ENCODE measurements around the gene PEX26. TPM values are rescaled to one million over a fixed set of nuclear protein-coding genes. Genes with fewer than 3 reads are reported as not detected.
"Not testable (repeated sequence)": the region's sequence is repeated elsewhere in the genome, so short reads cannot be mapped to it uniquely, and the experiment has no call there.

The PEX26 gene
- total RNA-seq, 4 donors from 2014 or later: 23.1 to 31.0 (median 24.8) TPM

DNA sequence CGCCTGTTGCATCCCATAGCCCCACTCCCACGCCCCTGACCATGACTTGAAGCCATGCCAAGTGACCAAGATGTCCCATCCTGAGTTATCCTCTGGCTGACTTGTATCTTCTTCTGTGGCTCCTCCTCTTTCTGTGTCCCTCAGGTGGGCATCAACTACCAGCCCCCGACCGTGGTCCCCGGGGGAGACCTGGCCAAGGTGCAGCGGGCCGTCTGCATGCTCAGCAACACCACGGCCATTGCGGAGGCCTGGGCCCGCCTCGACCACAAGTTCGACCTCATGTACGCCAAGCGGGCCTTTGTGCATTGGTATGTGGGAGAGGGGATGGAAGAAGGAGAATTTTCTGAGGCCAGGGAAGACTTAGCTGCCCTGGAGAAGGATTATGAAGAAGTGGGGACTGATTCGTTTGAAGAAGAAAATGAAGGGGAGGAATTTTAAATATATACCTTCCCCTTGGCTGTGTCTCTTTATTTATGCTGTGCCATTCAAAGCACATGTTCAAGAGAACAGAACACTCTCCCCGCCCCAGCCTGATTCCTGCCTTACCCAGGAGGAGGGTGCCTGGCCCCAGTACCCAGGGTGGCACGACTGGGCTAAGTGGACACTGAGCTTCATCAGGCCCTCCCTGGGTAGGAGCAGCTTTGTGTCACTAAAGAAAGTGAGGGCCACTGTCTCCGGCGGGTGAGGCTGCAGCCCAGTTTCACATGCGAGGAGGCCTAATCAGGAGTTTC lies 53.1 kb downstream of the PEX26 start:
- 95 to 96% methylated on average over 20 of the region's 20 CpGs for WGBS, 2 donors
- no peak overlapping the region for H3K4me3 ChIP-seq (ENCODE audit: low read depth, poor library complexity, severe bottlenecking)
- TF ChIP-seq, protein P1, sequence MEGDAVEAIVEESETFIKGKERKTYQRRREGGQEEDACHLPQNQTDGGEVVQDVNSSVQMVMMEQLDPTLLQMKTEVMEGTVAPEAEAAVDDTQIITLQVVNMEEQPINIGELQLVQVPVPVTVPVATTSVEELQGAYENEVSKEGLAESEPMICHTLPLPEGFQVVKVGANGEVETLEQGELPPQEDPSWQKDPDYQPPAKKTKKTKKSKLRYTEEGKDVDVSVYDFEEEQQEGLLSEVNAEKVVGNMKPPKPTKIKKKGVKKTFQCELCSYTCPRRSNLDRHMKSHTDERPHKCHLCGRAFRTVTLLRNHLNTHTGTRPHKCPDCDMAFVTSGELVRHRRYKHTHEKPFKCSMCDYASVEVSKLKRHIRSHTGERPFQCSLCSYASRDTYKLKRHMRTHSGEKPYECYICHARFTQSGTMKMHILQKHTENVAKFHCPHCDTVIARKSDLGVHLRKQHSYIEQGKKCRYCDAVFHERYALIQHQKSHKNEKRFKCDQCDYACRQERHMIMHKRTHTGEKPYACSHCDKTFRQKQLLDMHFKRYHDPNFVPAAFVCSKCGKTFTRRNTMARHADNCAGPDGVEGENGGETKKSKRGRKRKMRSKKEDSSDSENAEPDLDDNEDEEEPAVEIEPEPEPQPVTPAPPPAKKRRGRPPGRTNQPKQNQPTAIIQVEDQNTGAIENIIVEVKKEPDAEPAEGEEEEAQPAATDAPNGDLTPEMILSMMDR (IDR thresholded peaks at IDR 0.05): no peak
- TF ChIP-seq POLR2A (IDR thresholded peaks at IDR 0.05): no peak
- peak in 1 of 2 donors; percentile 72 for DNase-seq (ENCODE audit: low spot score in 2 of 2)
- intact Hi-C loops (cut with DNase I; ENCODE audit: low total_unique reads): no loop called here

DNA sequence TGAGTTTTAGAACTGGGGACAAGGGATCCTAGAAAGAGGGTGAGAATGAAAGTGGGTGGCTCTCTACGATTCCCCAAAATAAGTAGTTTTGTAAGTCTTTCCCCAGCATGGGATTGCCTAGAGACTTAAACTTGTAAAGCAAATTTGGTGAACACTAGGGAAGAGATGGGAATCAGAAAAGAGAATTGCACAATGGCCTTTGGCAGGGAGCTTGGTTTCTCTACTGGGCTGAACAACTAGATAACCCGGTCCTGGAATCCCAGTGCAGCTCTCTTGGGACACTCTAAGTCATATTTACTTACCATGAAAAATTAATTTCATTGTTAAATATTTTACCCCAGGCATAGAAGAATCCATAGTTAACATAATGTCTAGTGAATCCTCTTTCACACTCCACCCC lies 55.7 kb downstream of the PEX26 start:
- WGBS, 2 donors: 39 to 46% methylated on average over 2 of the region's 2 CpGs
- H3K4me3 ChIP-seq (ENCODE audit: low read depth, poor library complexity, severe bottlenecking): no peak overlapping the region
- DNase-seq (ENCODE audit: low spot score in 2 of 2): peak in 1 of 2 donors; percentile 69
- no peak for TF ChIP-seq POLR2A (IDR thresholded peaks at IDR 0.05)
- TF ChIP-seq, protein P1 (IDR thresholded peaks at IDR 0.05): no peak
- intact Hi-C loops (cut with DNase I; ENCODE audit: low total_unique reads): no loop called here

DNA sequence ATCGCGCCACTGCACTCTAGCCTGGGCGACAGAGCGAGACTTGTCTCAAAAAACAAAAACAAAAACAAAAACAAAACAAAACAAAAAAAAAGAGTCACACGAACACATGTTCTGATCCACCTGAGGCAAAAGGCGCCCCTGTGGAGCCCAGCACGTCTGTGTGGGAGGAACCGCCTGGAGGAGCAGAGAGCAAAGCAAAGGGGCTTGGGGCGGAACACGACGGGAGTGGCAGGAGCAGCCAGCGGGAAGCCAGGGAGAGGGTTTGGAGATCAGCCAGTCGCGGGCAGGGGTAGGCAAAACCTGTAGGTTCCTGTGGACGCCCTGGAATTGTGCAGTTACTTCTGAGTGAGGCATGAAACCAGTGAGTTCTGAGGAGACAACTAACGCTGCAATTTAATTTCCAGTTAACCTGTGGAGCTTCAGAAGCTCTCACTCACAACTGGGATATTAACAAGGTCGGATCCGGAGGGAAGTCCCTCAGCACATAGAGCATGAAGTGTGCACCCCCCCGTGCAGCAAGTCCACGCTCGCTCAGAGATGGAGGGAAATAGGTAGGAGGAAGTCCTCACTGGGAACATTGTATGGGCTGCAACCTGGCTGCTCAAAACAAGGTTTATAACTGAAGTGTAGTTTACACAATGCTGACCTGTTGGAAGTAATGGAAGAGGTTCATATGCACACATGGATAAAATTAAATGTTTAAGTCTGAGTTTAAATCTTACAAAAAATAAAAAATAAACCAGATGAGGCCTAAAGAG lies 59.0 kb downstream of the PEX26 start:
- intact Hi-C loops (cut with DNase I; ENCODE audit: low total_unique reads): no loop called here
- DNase-seq (ENCODE audit: low spot score in 2 of 2): no peak
- TF ChIP-seq, protein P1 (IDR thresholded peaks at IDR 0.05): no peak
- no peak for TF ChIP-seq POLR2A (IDR thresholded peaks at IDR 0.05)
- no peak overlapping the region for H3K4me3 ChIP-seq (ENCODE audit: low read depth, poor library complexity, severe bottlenecking)
- WGBS, 2 donors: 65 to 67% methylated on average over 21 of the region's 21 CpGs

DNA sequence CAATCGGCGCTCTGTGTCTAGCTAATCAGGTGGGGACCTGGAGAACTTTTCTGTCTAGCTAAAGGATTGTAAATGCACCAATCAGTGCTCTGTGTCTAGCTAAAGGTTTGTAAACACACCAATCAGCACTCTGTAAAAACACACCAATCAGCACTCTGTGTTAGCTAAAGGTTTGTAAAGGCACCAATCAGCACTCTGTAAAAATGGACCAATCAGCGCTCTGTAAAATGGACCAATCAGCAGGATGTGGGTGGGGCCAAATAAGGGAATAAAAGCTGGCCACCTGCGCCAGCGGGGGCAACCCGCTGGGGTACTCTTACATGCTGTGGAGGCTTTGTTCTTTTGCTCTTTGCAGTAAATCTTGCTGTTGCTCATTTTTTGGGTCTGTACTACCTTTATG lies 63.2 kb downstream of the PEX26 start:
- DNase-seq (ENCODE audit: low spot score in 2 of 2); H3K4me3 ChIP-seq (ENCODE audit: low read depth, poor library complexity, severe bottlenecking); intact Hi-C loops (cut with DNase I; ENCODE audit: low total_unique reads): not testable (repeated sequence)
- 97 to 99% methylated on average over 6 of the region's 6 CpGs for WGBS, 2 donors

DNA sequence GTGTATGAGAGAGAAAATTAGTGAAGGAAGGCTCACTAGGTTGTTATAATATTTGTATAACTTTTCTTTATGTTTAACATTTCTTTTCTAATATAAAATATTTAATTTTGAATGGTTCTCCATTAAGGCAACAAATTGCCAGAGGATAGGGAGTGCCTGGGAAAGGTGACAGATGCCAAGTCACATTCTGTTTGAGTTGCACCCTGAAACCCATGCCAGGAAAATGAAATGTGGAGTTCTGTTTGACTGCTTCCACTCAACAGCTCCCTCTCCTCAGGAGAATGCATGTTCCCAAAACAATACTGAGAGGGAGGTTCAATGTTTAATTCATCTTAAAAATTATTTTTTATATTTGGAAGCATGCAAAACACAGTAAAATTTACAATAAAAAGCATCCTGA lies 66.3 kb downstream of the PEX26 start:
- TF ChIP-seq, protein P1 (IDR thresholded peaks at IDR 0.05): no peak
- TF ChIP-seq POLR2A (IDR thresholded peaks at IDR 0.05): no peak
- intact Hi-C loops (cut with DNase I; ENCODE audit: low total_unique reads): no loop called here
- H3K4me3 ChIP-seq (ENCODE audit: low read depth, poor library complexity, severe bottlenecking): no peak overlapping the region
- DNase-seq (ENCODE audit: low spot score in 2 of 2): no peak

DNA sequence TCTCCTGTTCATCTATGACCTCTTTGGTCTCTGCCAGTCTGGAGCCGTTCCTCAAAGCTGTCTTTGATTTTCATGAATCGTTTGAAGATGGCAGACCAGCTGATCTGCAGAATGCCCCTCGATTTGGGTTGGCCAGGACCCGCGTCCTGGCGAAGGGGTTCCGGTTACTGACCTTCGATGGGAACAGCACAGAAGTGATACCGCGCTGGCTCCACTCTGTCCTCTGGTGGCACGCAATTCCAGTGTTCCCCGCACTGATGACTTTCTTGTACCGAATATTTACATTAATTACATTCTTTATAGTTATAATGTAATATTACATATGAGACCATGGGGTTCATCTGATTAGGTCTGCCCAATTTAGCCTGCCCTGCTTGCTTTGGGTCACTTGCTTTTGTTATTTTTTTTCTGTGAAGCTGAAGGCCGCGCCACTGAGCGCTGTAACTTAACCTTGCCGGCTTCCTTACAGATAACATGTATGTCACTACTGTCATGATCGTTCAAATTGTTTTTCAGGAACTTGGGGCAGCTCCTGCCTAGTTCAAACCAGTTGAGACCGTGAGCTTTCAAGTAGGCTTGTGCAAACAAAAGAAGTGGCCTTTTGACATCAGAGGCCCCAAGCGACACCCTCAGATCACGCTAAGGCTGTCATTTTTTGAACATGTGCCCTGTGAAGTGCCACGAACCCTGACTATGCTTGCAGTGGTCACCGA lies 68.0 kb downstream of the PEX26 start:
- no peak overlapping the region for H3K4me3 ChIP-seq (ENCODE audit: low read depth, poor library complexity, severe bottlenecking)
- 92 to 93% methylated on average over 23 of the region's 23 CpGs for WGBS, 2 donors
- TF ChIP-seq, protein P1 (IDR thresholded peaks at IDR 0.05): no peak
- TF ChIP-seq POLR2A (IDR thresholded peaks at IDR 0.05): no peak
- DNase-seq (ENCODE audit: low spot score in 2 of 2): no peak
- intact Hi-C loops (cut with DNase I; ENCODE audit: low total_unique reads): no loop called here

All from lower leg skin (tissue), 4 donors.